Natural killer cell (primary cell): Measurements from ENCODE around the gene AKAP7. TPM values are rescaled to one million over a fixed set of nuclear protein-coding genes. Genes with fewer than 3 reads are reported as not detected.

Experiments
- ATAC-seq, 3 donors: fragments of 150-1000 bp in 2 of 3; fragments of 200-7000 bp in 1 of 3; cut with Tn5 transposase; 1 replicate in 1 of 3; 2 replicates in 2 of 3; pipeline ENCODE4 v1.10.0; 2021; ENCODE audit warnings: mild to moderate bottlenecking in 2 of 3, moderate library complexity in 2 of 3
- DNase-seq, 2 donors: peaks; one replicate each; pipeline versions ENCODE4 v3.0.0 to v3.0.0-alpha.2; 2013 to 2021; ENCODE audit warnings: mixed read lengths in 1 of 2
- H3K27ac ChIP-seq: one replicate; pipeline ENCODE4 v1.5.1; 2013; ENCODE audit warnings: mild to moderate bottlenecking, low read length
- H3K27me3 ChIP-seq: one replicate; pipeline ENCODE4 v1.6.1; 2013; ENCODE audit warnings: low read length; ENCODE audit not compliant: control insufficient read depth, insufficient read depth
- H3K36me3 ChIP-seq: one replicate; pipeline ENCODE4 v1.6.1; 2013; ENCODE audit warnings: low read length; ENCODE audit not compliant: control insufficient read depth, insufficient read depth
- H3K4me1 ChIP-seq: one replicate; pipeline ENCODE4 v1.6.1; 2013; ENCODE audit warnings: low read length; ENCODE audit not compliant: control insufficient read depth, insufficient read depth
- H3K4me3 ChIP-seq: one replicate; pipeline ENCODE4 v1.5.1; 2013; ENCODE audit warnings: low read length
- H3K9me3 ChIP-seq: one replicate; pipeline ENCODE4 v1.6.1; 2013; ENCODE audit warnings: low read length; ENCODE audit not compliant: control insufficient read depth, insufficient read depth
- H3K27ac Mint-ChIP-seq, 2 donors: one replicate each; pipeline ENCODE4 v1.8.0; 2022; ENCODE audit warnings: mild to moderate bottlenecking in 2 of 2, mixed read lengths in 2 of 2, moderate library complexity in 1 of 2
- H3K27me3 Mint-ChIP-seq, 2 donors: one replicate each; pipeline ENCODE4 v1.8.0; 2022; ENCODE audit warnings: low read depth in 2 of 2, mixed read lengths in 2 of 2
- H3K36me3 Mint-ChIP-seq: one replicate; pipeline ENCODE4 v1.8.0; 2022; ENCODE audit warnings: mixed read lengths
- H3K4me1 Mint-ChIP-seq, 2 donors: one replicate each; pipeline ENCODE4 v1.8.0; 2022; ENCODE audit warnings: mixed read lengths in 2 of 2
- H3K4me3 Mint-ChIP-seq: one replicate; pipeline ENCODE4 v1.8.0; 2022; ENCODE audit warnings: mild to moderate bottlenecking, moderate library complexity, mixed read lengths
- H3K9me3 Mint-ChIP-seq, 2 donors: one replicate each; pipeline ENCODE4 v1.8.0; 2022; ENCODE audit warnings: mixed read lengths in 2 of 2
- WGBS: methylation state at CpG from one replicate; pipeline ENCODE4 v1.1.7; 2013; ENCODE audit warnings: missing lambda C conversion rate; ENCODE audit not compliant: insufficient coverage; 5-methylcytosine and 5-hydroxymethylcytosine counted together
- intact Hi-C: fragments of 100-400 bp; cut with micrococcal nuclease; formaldehyde crosslinking; loops from one replicate; pipeline ENCODE4 v1.14.2; 2022
- total RNA-seq, 4 donors: library from RNA; stranded (reverse); fragments of 120-200 nt in 1 of 4; gene quantifications; one replicate each; pipeline versions ENCODE4 v1.2.3 to v1.2.4, GENCODE V29; 2013 to 2022
- TF ChIP-seq, protein P1 (sequence below): fragments of 200-600 bp; IDR thresholded peaks from one replicate; pipeline ENCODE4 v1.8.0; 2022; ENCODE audit warnings: antibody characterized with exemption

Gene AKAP7
- total RNA-seq, 3 donors from 2014 or later (not counting 1 experiment from before 2014, with no cell fraction given): 13.5 to 21.0 (median 14.7) TPM

DNA sequence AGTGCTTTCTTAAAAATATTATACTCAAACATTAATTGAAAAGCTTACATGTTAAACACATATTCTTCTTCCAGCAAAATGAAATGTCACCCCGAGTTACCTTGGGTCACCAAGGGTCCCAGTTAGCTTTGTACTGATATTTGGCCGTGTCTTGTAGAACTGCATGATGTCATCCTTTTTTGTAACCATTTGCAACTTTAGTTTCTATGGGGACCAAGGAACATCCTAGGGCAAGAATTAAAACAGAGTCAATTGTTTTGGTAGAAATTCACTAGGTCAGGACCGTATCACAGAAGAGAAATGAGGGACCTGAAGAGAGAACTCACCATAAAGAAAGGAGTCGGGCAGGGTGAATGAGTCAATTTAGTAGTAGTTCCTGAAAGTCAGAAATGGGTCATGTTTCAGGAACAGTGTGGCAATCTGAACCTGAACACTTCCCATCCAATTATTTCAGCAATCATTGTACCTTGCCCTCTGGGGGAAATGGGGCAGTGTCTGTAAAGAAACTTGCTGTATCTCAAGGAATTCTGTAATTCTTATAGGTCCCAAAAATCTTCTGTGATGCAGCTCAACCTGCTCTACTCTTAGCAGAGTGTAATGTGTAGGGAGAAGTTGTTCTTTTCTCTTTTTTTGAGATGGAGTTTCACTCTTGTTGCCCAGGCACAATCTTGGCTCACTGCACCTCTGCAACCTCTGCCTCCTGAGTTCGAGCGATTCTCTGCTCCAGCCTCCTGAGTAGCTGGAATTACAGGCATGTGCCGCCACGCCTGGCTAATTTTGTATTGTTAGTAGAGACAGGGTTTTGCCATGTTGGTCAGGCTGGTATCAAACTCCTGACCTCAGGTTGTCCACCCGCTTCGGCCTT lies 5.3 kb upstream of the AKAP7 start:
- H3K36me3 Mint-ChIP-seq: no peaks in the 10 kb centered on the region
- WGBS: 75% methylated on average over 10 of the region's 10 CpGs
- ATAC-seq: no peak
- H3K27me3 Mint-ChIP-seq: peaks cover 0 to 8% of the 10 kb centered on the region in 2 donors
- H3K36me3 ChIP-seq: no peaks in the 10 kb centered on the region
- no peak overlapping the region for H3K4me3 Mint-ChIP-seq
- no peak overlapping the region for H3K27ac Mint-ChIP-seq
- H3K4me3 ChIP-seq: no peak overlapping the region
- H3K4me1 Mint-ChIP-seq: peaks cover 6% of the 10 kb centered on the region in 2 donors
- H3K9me3 ChIP-seq: no peaks in the 10 kb centered on the region
- DNase-seq: no peak
- TF ChIP-seq, protein P1, sequence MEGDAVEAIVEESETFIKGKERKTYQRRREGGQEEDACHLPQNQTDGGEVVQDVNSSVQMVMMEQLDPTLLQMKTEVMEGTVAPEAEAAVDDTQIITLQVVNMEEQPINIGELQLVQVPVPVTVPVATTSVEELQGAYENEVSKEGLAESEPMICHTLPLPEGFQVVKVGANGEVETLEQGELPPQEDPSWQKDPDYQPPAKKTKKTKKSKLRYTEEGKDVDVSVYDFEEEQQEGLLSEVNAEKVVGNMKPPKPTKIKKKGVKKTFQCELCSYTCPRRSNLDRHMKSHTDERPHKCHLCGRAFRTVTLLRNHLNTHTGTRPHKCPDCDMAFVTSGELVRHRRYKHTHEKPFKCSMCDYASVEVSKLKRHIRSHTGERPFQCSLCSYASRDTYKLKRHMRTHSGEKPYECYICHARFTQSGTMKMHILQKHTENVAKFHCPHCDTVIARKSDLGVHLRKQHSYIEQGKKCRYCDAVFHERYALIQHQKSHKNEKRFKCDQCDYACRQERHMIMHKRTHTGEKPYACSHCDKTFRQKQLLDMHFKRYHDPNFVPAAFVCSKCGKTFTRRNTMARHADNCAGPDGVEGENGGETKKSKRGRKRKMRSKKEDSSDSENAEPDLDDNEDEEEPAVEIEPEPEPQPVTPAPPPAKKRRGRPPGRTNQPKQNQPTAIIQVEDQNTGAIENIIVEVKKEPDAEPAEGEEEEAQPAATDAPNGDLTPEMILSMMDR: no peak
- intact Hi-C loops: no loop called here
- H3K9me3 Mint-ChIP-seq: no peaks in the 10 kb centered on the region
- no peaks in the 10 kb centered on the region for H3K27me3 ChIP-seq
- H3K27ac ChIP-seq: no peak overlapping the region
- no peaks in the 10 kb centered on the region for H3K4me1 ChIP-seq

GRCh38 chr6:131130554-131130940 lies 4.7 kb upstream of the AKAP7 start:
- H3K27ac Mint-ChIP-seq: no peak overlapping the region
- no peaks in the 10 kb centered on the region for H3K36me3 Mint-ChIP-seq
- intact Hi-C loops: no loop called here
- Histone ChIP-seq H3K27me3 (no peaks in the 10 kb centered on the region), H3K27ac (no peak overlapping the region), H3K36me3 (no peaks in the 10 kb centered on the region), H3K4me3 (no peak overlapping the region), H3K4me1 (no peaks in the 10 kb centered on the region), H3K9me3 (no peaks in the 10 kb centered on the region)
- H3K27me3 Mint-ChIP-seq: peaks cover 0 to 8% of the 10 kb centered on the region in 2 donors
- WGBS: 97% methylated on average over 5 of the region's 5 CpGs
- DNase-seq (no peak), ATAC-seq (no peak)
- peaks cover 8% of the 10 kb centered on the region in 2 donors for H3K4me1 Mint-ChIP-seq
- H3K9me3 Mint-ChIP-seq: no peaks in the 10 kb centered on the region
- TF ChIP-seq, protein P1: no peak
- no peak overlapping the region for H3K4me3 Mint-ChIP-seq

GRCh38 chr6:131132360-131132759 lies 2.9 kb upstream of the AKAP7 start:
- DNase-seq (no peak), ATAC-seq (no peak)
- TF ChIP-seq, protein P1: no peak
- Histone ChIP-seq H3K27ac (no peak overlapping the region), H3K4me3 (no peak overlapping the region), H3K9me3 (no peaks in the 10 kb centered on the region), H3K27me3 (no peaks in the 10 kb centered on the region), H3K4me1 (peaks cover 3% of the 10 kb centered on the region), H3K36me3 (no peaks in the 10 kb centered on the region)
- Mint-ChIP-seq H3K27me3 (peaks cover 0 to 3% of the 10 kb centered on the region in 2 donors), H3K27ac (no peak overlapping the region), H3K9me3 (no peaks in the 10 kb centered on the region), H3K36me3 (no peaks in the 10 kb centered on the region), H3K4me1 (peaks cover 17 to 18% of the 10 kb centered on the region in 2 donors), H3K4me3 (no peak overlapping the region)
- intact Hi-C loops: no loop called here
- WGBS: 91% methylated on average over 4 of the region's 4 CpGs
